GM23248 (cell line): Measurements from ENCODE around the gene FILIP1L. TPM values are rescaled to one million over a fixed set of nuclear protein-coding genes. Genes with fewer than 3 reads are reported as not detected.

Experiments used
- DNase-seq: peaks from one replicate; pipeline ENCODE4 v3.0.0-alpha.2; 2015
- H2AFZ ChIP-seq: fragments of 200-600 bp; sonication (generic); 2 replicates; pipeline ENCODE4 v1.6.1; 2016; ENCODE audit warnings: antibody characterized with exemption
- H3F3A ChIP-seq: fragments of 200-600 bp; sonication (generic); 2 replicates; pipeline ENCODE4 v1.6.1; 2016; ENCODE audit warnings: mild to moderate bottlenecking, antibody characterized with exemption, mixed run types; ENCODE audit not compliant: insufficient read depth
- H3K27ac ChIP-seq: fragments of 200-600 bp; sonication (generic); 2 replicates; pipeline ENCODE4 v1.5.1; 2016; ENCODE audit warnings: mild to moderate bottlenecking
- H3K27me3 ChIP-seq: fragments of 200-600 bp; sonication (generic); replicated peaks from 2 replicates; pipeline ENCODE4 v1.6.1; 2016; ENCODE audit warnings: mild to moderate bottlenecking; ENCODE audit not compliant: insufficient read depth
- H3K36me3 ChIP-seq: fragments of 200-600 bp; sonication (generic); 2 replicates; pipeline ENCODE4 v1.6.1; 2016; ENCODE audit warnings: low read depth, mild to moderate bottlenecking
- H3K4me1 ChIP-seq: fragments of 200-600 bp; sonication (generic); 2 replicates; pipeline ENCODE4 v1.6.1; 2016; ENCODE audit warnings: mild to moderate bottlenecking; ENCODE audit not compliant: insufficient read depth
- H3K4me2 ChIP-seq: fragments of 200-600 bp; sonication (generic); one replicate; pipeline ENCODE4 v1.6.1; 2016; ENCODE audit warnings: mild to moderate bottlenecking; ENCODE audit not compliant: unreplicated experiment
- H3K4me3 ChIP-seq: fragments of 200-600 bp; sonication (generic); 2 replicates; pipeline ENCODE4 v1.5.1; 2016; ENCODE audit warnings: mild to moderate bottlenecking
- H3K79me2 ChIP-seq: fragments of 200-600 bp; sonication (generic); 2 replicates; pipeline ENCODE4 v1.6.1; 2016; ENCODE audit warnings: mild to moderate bottlenecking; ENCODE audit not compliant: insufficient read depth
- H3K9ac ChIP-seq: fragments of 200-600 bp; sonication (generic); 2 replicates; pipeline ENCODE4 v1.6.1; 2016; ENCODE audit warnings: mild to moderate bottlenecking
- H3K9me2 ChIP-seq: fragments of 200-600 bp; sonication (generic); 2 replicates; pipeline ENCODE4 v1.6.1; 2016; ENCODE audit warnings: mixed run types, mild to moderate bottlenecking, moderate library complexity; ENCODE audit not compliant: insufficient read depth
- H3K9me3 ChIP-seq: fragments of 200-600 bp; sonication (generic); one replicate; pipeline ENCODE4 v1.6.1; 2017; ENCODE audit warnings: low read depth
- H4K20me1 ChIP-seq: fragments of 200-600 bp; sonication (generic); 2 replicates; pipeline ENCODE4 v1.6.0; 2016; ENCODE audit not compliant: insufficient read depth
- EZH2 ChIP-seq: fragments of 200-600 bp; sonication (generic); IDR thresholded peaks from 2 replicates; pipeline ENCODE4 v1.6.1; 2018; ENCODE audit warnings: antibody characterized with exemption, mild to moderate bottlenecking; ENCODE audit not compliant: insufficient read depth, poor library complexity, severe bottlenecking
- EZH2phosphoT487 ChIP-seq: fragments of 200-600 bp; sonication (generic); IDR thresholded peaks from 2 replicates; pipeline ENCODE4 v1.6.1; 2018; ENCODE audit warnings: antibody characterized with exemption, moderate library complexity, mild to moderate bottlenecking, low read depth; ENCODE audit not compliant: insufficient read depth
- WGBS, 2 experiments: methylation state at CpG; one replicate each; pipeline ENCODE4 v1.1.6; 2015 to 2017; ENCODE audit warnings: low lambda C conversion rate in 2 of 2, low coverage in 1 of 2; ENCODE audit errors: missing lambda C conversion rate in 2 of 2; 5-methylcytosine and 5-hydroxymethylcytosine counted together
- in situ Hi-C: fragments of 300-500 bp; cut with MboI; formaldehyde crosslinking; loops from 2 replicates; pipeline ENCODE4 v1.15.0; 2020
- polyA plus RNA-seq: library from polyadenylated mRNA; unstranded; fragments of >200 nt; fragmentation: Nextera tagmentation; extraction: Ambion mirVana; gene quantifications from 2 replicates; pipeline ENCODE4 v1.2.1, GENCODE V29; 2016
- total RNA-seq: library from RNA; depleted of rRNA; stranded (reverse); fragments of >200 nt; shearing (Covaris generic); gene quantifications from 2 replicates; pipeline ENCODE4 v1.2.3, GENCODE V29; 2014

FILIP1L gene
- total and polyA plus RNA-seq, 2 experiments from 2014 or later = 45.0 to 66.3 TPM

DNA sequence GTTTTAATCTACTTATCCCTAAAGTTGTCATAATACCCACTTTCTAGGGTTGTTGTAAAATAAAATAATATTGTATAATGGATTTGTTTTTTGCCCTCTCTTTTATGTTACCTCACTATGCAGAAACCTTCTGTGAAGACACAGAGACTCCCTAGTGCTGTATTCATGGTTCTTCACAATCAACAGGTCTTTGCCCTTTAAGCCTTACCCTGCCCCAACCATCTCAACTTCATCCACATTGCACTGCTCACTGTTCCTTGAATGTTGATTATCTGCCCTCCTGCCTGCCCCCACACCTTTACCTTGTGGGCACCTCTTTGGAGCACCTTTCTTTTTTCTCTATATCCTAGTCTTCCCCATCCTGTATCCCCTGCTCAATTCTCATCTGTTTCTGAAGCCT is 275.5 kb downstream of the FILIP1L start:
- Histone ChIP-seq H3F3A (peaks cover 4% of the 10 kb centered on the region; the same call in 1 of the 2 replicates), H3K36me3 (no peaks in the 10 kb centered on the region), H3K4me3 (no peak overlapping the region), H3K27ac (no peak overlapping the region), H3K27me3 (no peaks in the 10 kb centered on the region), H3K9me3 (no peaks in the 10 kb centered on the region), H3K4me2 (no peak overlapping the region), H3K9me2 (no peaks in the 10 kb centered on the region), H4K20me1 (no peaks in the 10 kb centered on the region), H3K9ac (no peak overlapping the region), H3K4me1 (peaks cover 5% of the 10 kb centered on the region), H3K79me2 (peaks cover 25% of the 10 kb centered on the region), H2AFZ (no peak overlapping the region)
- TF ChIP-seq EZH2 (no peak), EZH2phosphoT487 (no peak)
- in situ Hi-C loops = loop anchor here (5.0 to 10.0 kb wide), 2 partner anchors 409 to 746 kb away; no protein-coding TSS in a partner anchor
- no peak for DNase-seq

DNA sequence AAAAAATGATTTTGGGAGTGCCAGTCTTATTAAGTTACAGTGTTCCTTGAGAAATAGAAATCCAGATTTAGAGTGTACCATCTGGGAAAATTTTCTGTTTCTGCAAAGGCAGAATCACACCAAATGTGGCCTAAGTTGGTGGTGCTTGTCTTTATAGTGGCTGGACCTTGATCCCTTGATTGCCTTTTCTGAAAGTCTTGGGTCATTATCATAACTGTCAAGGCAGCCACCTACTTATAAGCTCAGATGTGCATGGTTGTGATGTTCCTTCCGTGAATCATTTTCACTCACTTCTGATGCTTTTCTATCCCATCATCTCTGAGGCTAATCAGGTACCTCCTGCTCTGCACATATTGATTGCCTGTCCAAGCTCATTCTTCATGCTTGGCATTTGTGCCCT is 276.6 kb downstream of the FILIP1L start:
- no peaks in the 10 kb centered on the region for H3K27me3 ChIP-seq
- no peaks in the 10 kb centered on the region for H4K20me1 ChIP-seq
- 100% methylated on average over 1 of the region's 1 CpG for WGBS, 2 experiments
- H3K36me3 ChIP-seq = no peaks in the 10 kb centered on the region
- H3K9me2 ChIP-seq = no peaks in the 10 kb centered on the region
- no peak for DNase-seq
- no peak overlapping the region for H3K27ac ChIP-seq
- no peak overlapping the region for H3K4me2 ChIP-seq
- H3K9me3 ChIP-seq = no peaks in the 10 kb centered on the region
- peaks cover 10% of the 10 kb centered on the region; the same call in 1 of the 2 replicates for H3F3A ChIP-seq
- H3K79me2 ChIP-seq = peaks cover 25% of the 10 kb centered on the region
- no peak overlapping the region for H3K4me3 ChIP-seq
- no peak for TF ChIP-seq EZH2phosphoT487
- TF ChIP-seq EZH2 = no peak
- no peak overlapping the region for H3K9ac ChIP-seq
- no peak overlapping the region for H2AFZ ChIP-seq
- H3K4me1 ChIP-seq = peaks cover 9% of the 10 kb centered on the region; the same call in 1 of the 2 replicates
- in situ Hi-C loops = loop anchor here (5.0 to 10.0 kb wide), 2 partner anchors 410 to 747 kb away; no protein-coding TSS in a partner anchor

GRCh38 chr3:99836681-99837080 is 277.6 kb downstream of the FILIP1L start:
- no peak for TF ChIP-seq EZH2
- TF ChIP-seq EZH2phosphoT487 = no peak
- no peak overlapping the region for H2AFZ ChIP-seq
- H3K9me3 ChIP-seq = no peaks in the 10 kb centered on the region
- H4K20me1 ChIP-seq = no peaks in the 10 kb centered on the region
- no peak overlapping the region for H3K4me2 ChIP-seq
- H3K27me3 ChIP-seq = no peaks in the 10 kb centered on the region
- H3K36me3 ChIP-seq = no peaks in the 10 kb centered on the region
- H3K79me2 ChIP-seq = peaks cover 25% of the 10 kb centered on the region
- 72 to 84% methylated on average over 3 of the region's 3 CpGs for WGBS, 2 experiments
- H3F3A ChIP-seq = peaks cover 11% of the 10 kb centered on the region; the same call in 1 of the 2 replicates
- in situ Hi-C loops = loop anchor here (5.0 to 10.0 kb wide), 2 partner anchors 411 to 748 kb away; no protein-coding TSS in a partner anchor
- no peak overlapping the region for H3K4me3 ChIP-seq
- H3K27ac ChIP-seq = no peak overlapping the region
- no peaks in the 10 kb centered on the region for H3K9me2 ChIP-seq
- DNase-seq = no peak
- peaks cover 9% of the 10 kb centered on the region; the same call in 1 of the 2 replicates for H3K4me1 ChIP-seq
- H3K9ac ChIP-seq = no peak overlapping the region

- in situ Hi-C loops = loop anchor here (10.0 kb wide), 1 partner anchor 750 kb away; no protein-coding TSS in a partner anchor
- Histone ChIP-seq H2AFZ (no peak overlapping the region), H3K79me2 (peaks cover 32% of the 10 kb centered on the region), H3K9me2 (no peaks in the 10 kb centered on the region), H3K9me3 (no peaks in the 10 kb centered on the region), H3K9ac (no peak overlapping the region), H3K27ac (no peak overlapping the region), H3F3A (peaks cover 14% of the 10 kb centered on the region; the same call in 1 of the 2 replicates), H4K20me1 (no peaks in the 10 kb centered on the region), H3K27me3 (no peaks in the 10 kb centered on the region), H3K4me1 (peaks cover 9% of the 10 kb centered on the region; the same call in 1 of the 2 replicates), H3K4me2 (no peak overlapping the region), H3K4me3 (no peak overlapping the region), H3K36me3 (no peaks in the 10 kb centered on the region)
- WGBS, 2 experiments = 92% methylated on average over 2 of the region's 2 CpGs
- no peak for TF ChIP-seq EZH2phosphoT487
- TF ChIP-seq EZH2 = no peak
- no peak for DNase-seq
These were observed 279.9 kb downstream of the FILIP1L start for GRCh38 chr3:99834211-99834957.
